KMS-11 (cell line): ENCODE data around the gene ACTR1A.

Experiments
- H2AFZ ChIP-seq: fragments of 200-600 bp; sonication (generic); 2 replicates; pipeline ENCODE4 v1.6.1; 2016; ENCODE audit warnings: antibody characterized with exemption, mixed run types, low read depth
- H3K27ac ChIP-seq: fragments of 200-600 bp; sonication (generic); 2 replicates; pipeline ENCODE4 v1.6.1; 2016; ENCODE audit warnings: mild to moderate bottlenecking, mixed run types
- H3K27me3 ChIP-seq: fragments of 200-600 bp; sonication (generic); 2 replicates; pipeline ENCODE4 v1.6.1; 2017; ENCODE audit warnings: mild to moderate bottlenecking, low read depth, mixed run types, moderate library complexity; ENCODE audit not compliant: insufficient read depth
- H3K36me3 ChIP-seq: fragments of 200-600 bp; sonication (generic); 2 replicates; pipeline ENCODE4 v1.6.1; 2017; ENCODE audit warnings: mild to moderate bottlenecking, mixed run types; ENCODE audit not compliant: insufficient read depth
- H3K4me1 ChIP-seq: fragments of 200-600 bp; sonication (generic); 2 replicates; pipeline ENCODE4 v1.6.1; 2016; ENCODE audit warnings: mild to moderate bottlenecking, low read depth, mixed run types; ENCODE audit not compliant: poor library complexity, severe bottlenecking
- H3K4me2 ChIP-seq: fragments of 200-600 bp; sonication (generic); 2 replicates; pipeline ENCODE4 v1.7.0; 2016; ENCODE audit warnings: mild to moderate bottlenecking, mixed run types
- H3K4me3 ChIP-seq: fragments of 200-600 bp; sonication (generic); IDR thresholded peaks from 2 replicates; pipeline ENCODE4 v1.6.1; 2017; ENCODE audit warnings: low read depth, low read length, mixed read lengths; ENCODE audit not compliant: insufficient read depth
- H3K79me2 ChIP-seq: fragments of 200-600 bp; sonication (generic); 2 replicates; pipeline ENCODE4 v1.6.1; 2016; ENCODE audit warnings: low read depth, mixed run types; ENCODE audit not compliant: insufficient read depth
- H3K9ac ChIP-seq: fragments of 200-600 bp; sonication (generic); 2 replicates; pipeline ENCODE4 v1.6.1; 2016; ENCODE audit warnings: mild to moderate bottlenecking, mixed run types
- H4K20me1 ChIP-seq: fragments of 200-600 bp; sonication (generic); 2 replicates; pipeline ENCODE4 v1.6.1; 2016; ENCODE audit warnings: mild to moderate bottlenecking, mixed run types; ENCODE audit not compliant: insufficient read depth
- CTCF ChIP-seq: fragments of 200-600 bp; sonication (generic); conservative IDR thresholded peaks from 2 replicates; pipeline ENCODE4 v1.6.1; 2017; ENCODE audit warnings: low read depth, mild to moderate bottlenecking, antibody characterized with exemption, low read length, moderate library complexity, mixed read lengths

Gene ACTR1A

DNA sequence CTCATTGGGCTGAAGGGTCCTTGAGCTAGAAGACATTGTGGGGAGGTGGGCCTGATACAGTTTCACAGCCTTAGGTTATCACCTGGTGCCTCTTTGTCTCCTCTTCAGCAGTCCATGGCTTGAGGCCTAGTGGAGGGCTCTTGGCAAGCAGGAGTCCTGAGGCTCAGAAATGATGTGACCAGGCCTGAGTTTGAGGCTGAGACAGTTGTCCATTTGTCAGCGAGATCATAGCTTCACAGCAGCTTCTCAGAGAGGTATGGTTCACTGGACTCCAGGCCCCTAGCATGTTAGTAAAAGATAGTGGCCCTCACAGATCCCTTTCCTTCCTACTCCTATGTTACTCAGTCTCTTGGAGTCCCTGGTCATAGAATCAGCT, 20.4 kb upstream of the ACTR1A start:
- Histone ChIP-seq H3K4me3 (no peak overlapping the region), H3K36me3 (no peaks in the 10 kb centered on the region), H4K20me1 (no peaks in the 10 kb centered on the region), H3K4me1 (peaks cover 15% of the 10 kb centered on the region), H3K27ac (no peak overlapping the region), H3K9ac (no peak overlapping the region), H3K27me3 (no peaks in the 10 kb centered on the region), H2AFZ (no peak overlapping the region), H3K4me2 (no peak overlapping the region), H3K79me2 (no peaks in the 10 kb centered on the region)
- TF ChIP-seq CTCF = no peak

DNA sequence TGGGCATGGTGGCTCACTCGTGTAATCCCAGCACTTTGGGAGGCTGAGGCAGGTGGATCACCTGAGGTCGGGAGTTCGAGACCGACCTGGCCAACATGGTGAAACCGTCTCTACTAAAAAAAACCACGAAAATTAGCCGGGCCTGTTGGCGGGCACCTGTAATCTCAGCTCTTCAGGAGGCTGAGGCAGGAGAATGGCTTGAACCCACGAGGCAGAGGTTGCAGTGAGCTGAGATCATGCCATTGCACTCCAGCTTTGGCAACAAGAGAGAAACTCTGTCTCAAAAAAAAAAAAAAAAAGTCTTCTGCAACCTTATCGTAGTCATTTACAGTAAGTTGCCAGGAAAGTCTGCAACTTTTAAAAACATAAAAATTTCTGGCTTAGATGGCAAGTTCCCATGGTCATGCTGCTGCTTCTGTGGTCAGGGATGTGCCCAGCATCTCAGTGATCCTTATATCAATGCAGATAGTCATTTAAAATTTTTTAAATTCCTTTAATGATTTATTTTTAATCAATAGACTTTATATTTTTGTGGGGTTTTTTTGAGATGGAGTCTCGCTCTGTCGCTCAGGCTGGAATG, 16.8 kb upstream of the ACTR1A start:
- Histone ChIP-seq H3K79me2 (no peaks in the 10 kb centered on the region), H3K4me1 (peaks cover 15% of the 10 kb centered on the region), H3K27me3 (no peaks in the 10 kb centered on the region), H3K4me2 (no peak overlapping the region), H3K27ac (no peak overlapping the region), H2AFZ (no peak overlapping the region), H3K9ac (no peak overlapping the region), H4K20me1 (no peaks in the 10 kb centered on the region), H3K4me3 (no peak overlapping the region), H3K36me3 (no peaks in the 10 kb centered on the region)
- no peak for TF ChIP-seq CTCF

- TF ChIP-seq CTCF = no peak
- Histone ChIP-seq H3K27me3 (no peaks in the 10 kb centered on the region), H3K27ac (no peak overlapping the region), H3K4me1 (peaks cover 4% of the 10 kb centered on the region), H2AFZ (no peak overlapping the region), H3K79me2 (no peaks in the 10 kb centered on the region), H3K4me3 (no peak overlapping the region), H3K36me3 (no peaks in the 10 kb centered on the region), H4K20me1 (no peaks in the 10 kb centered on the region), H3K4me2 (no peak overlapping the region), H3K9ac (no peak overlapping the region)
These were observed 15.0 kb upstream of the ACTR1A start for GRCh38 chr10:102517553-102517952.

GRCh38 chr10:102515724-102516123, 13.2 kb upstream of the ACTR1A start:
- no peak overlapping the region for H3K9ac ChIP-seq
- no peak overlapping the region for H3K4me3 ChIP-seq
- H2AFZ ChIP-seq = no peak overlapping the region
- H3K4me1 ChIP-seq = no peaks in the 10 kb centered on the region
- H3K79me2 ChIP-seq = no peaks in the 10 kb centered on the region
- H3K36me3 ChIP-seq = no peaks in the 10 kb centered on the region
- no peak for TF ChIP-seq CTCF
- H4K20me1 ChIP-seq = no peaks in the 10 kb centered on the region
- no peak overlapping the region for H3K4me2 ChIP-seq
- H3K27ac ChIP-seq = no peak overlapping the region
- H3K27me3 ChIP-seq = no peaks in the 10 kb centered on the region
